Adrenal gland (tissue), 5 donors: ENCODE data around the gene LYZL6.

Source experiments
- CTCF ChIP-seq, 6 experiments: fragments of 450-650 bp in 4 of 6; fragments of 200-600 bp in 2 of 6; sonication (generic) in 1 of 6; IDR thresholded peaks; 1 replicate in 5 of 6; 2 replicates in 1 of 6; pipeline versions ENCODE4 v1.5.1 to v1.8.0; 2016 to 2021; ENCODE audit warnings: antibody characterized with exemption in 6 of 6, mild to moderate bottlenecking in 2 of 6, moderate library complexity in 1 of 6
- POLR2A ChIP-seq, 2 donors: fragments of 450-650 bp; IDR thresholded peaks; one replicate each; pipeline ENCODE4 v1.6.1; 2017; ENCODE audit warnings: antibody characterized with exemption in 2 of 2, mild to moderate bottlenecking in 2 of 2, moderate library complexity in 1 of 2
- donor health status: DM: no; HTN: no; CAD: no.

- TF ChIP-seq CTCF (IDR thresholded peaks at IDR 0.05) (no peak), POLR2A (IDR thresholded peaks at IDR 0.05) (no peak)
Observed at GRCh38 chr17:35901631-35902175, 41.8 kb downstream of the LYZL6 start.
